GM13977 (cell line): ENCODE results near the gene CBS.
"Not testable (repeated sequence)": the region's sequence is repeated elsewhere in the genome, so short reads cannot be mapped to it uniquely, and the experiment has no call there.

Experiments used
- DNase-seq: peaks from one replicate; pipeline ENCODE4 v3.0.0; 2012; ENCODE audit warnings: low spot score
- in situ Hi-C: fragments of 300-500 bp; cut with MboI; formaldehyde crosslinking; loops from one replicate; pipeline ENCODE4 v1.12.0; 2022; ENCODE audit warnings: low sequenced_read_pairs, low pct_unique_long_range_greater_than_20kb, mixed read lengths, inconsistent platforms; ENCODE audit not compliant: unreplicated experiment
- TF ChIP-seq, protein P1 (sequence below): IDR thresholded peaks from 2 replicates; pipeline ENCODE4 v1.5.1; 2012; ENCODE audit warnings: mild to moderate bottlenecking, control low read depth; ENCODE audit not compliant: insufficient read depth; ENCODE audit errors: extremely low read depth, missing control alignments

Gene CBS

DNA sequence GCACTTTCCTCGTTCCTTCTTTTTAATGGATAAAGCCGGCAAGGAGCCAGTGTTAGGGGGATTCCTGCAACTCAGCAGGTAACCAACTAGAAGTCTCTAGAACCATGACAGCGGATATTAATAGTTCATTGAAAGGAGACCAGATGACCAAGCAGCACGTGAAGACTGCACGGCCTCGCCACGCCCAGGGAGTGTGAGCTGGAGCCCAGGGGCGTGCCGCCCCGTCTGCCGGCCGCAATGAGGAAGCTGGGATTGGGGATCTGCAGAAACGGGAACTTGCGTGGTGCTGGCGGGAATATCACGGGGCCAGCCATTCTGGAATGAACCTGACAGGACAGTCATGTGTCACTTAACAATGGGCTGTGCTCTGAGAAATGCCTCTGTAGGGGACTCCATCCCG, 38.7 kb downstream of the CBS start:
- DNase-seq, in situ Hi-C loops: not testable (repeated sequence)

DNA sequence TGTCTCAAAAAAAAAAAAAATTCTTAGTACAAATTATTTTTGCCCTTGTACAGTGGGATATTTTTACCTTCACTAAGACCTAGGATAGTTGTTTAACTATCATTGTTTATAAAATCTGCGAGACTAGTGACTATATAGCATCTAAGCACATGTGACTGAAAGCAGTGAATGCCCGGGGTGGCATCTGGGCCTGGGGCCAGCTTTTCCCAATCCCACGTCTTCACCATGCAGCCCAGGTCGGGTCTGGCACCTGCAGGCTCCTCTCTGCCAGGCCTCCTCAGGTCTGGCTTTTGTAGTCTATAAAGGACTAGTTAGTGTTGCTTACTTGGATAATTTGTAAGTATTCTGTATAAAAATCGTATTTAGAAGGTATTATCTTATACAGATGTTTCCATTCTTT, 40.8 kb downstream of the CBS start:
- TF ChIP-seq, protein P1, sequence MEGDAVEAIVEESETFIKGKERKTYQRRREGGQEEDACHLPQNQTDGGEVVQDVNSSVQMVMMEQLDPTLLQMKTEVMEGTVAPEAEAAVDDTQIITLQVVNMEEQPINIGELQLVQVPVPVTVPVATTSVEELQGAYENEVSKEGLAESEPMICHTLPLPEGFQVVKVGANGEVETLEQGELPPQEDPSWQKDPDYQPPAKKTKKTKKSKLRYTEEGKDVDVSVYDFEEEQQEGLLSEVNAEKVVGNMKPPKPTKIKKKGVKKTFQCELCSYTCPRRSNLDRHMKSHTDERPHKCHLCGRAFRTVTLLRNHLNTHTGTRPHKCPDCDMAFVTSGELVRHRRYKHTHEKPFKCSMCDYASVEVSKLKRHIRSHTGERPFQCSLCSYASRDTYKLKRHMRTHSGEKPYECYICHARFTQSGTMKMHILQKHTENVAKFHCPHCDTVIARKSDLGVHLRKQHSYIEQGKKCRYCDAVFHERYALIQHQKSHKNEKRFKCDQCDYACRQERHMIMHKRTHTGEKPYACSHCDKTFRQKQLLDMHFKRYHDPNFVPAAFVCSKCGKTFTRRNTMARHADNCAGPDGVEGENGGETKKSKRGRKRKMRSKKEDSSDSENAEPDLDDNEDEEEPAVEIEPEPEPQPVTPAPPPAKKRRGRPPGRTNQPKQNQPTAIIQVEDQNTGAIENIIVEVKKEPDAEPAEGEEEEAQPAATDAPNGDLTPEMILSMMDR = no peak
- no peak for DNase-seq
- in situ Hi-C loops = no loop called here

DNA sequence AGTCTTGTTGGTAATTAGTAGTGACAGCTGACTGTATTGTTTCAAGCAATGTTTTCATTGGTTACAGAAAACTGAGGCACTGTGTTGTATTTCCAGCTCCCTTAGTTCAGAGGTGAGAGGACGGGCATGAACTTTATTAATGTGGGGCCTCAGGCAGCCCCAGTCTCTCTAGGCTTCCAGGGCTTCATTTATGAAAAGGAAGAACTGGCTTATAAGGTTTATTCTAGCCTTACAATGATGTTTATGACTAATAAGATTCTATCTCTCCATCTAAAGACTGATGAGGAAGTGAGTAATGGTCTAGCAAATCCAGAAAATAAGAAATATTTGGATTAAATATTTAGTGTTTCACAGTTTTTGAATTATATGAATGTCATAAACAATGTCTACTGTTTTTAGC, 41.5 kb downstream of the CBS start:
- in situ Hi-C loops = no loop called here

DNA sequence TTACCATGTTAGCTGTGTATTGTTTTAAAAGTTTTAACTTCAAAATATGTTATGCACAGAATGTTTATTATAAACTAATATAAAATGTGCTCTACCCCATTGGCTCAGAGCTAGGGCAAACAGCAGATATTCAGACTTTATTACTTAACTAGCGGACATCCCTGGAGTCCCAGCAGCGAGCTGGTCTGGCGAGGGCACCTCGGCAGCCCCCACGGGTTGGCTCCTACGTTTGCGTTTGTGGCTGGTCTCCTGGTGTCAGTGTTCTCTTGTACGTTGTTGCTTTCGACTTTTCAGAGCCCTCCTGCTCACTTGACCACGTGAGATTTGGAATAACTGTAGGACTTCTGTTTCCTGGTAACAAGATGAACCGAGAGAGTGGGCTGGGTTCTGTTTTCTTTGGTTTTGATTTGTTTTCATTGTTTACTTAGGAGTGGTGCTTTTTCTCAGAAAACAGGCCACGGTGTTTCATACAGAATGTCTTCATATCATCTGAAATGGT, 44.5 kb downstream of the CBS start:
- in situ Hi-C loops = no loop called here

More for the DNA sequence above, 41.5 kb downstream of the CBS start:
- TF ChIP-seq, protein P1 = no peak
- DNase-seq = no peak

DNA sequence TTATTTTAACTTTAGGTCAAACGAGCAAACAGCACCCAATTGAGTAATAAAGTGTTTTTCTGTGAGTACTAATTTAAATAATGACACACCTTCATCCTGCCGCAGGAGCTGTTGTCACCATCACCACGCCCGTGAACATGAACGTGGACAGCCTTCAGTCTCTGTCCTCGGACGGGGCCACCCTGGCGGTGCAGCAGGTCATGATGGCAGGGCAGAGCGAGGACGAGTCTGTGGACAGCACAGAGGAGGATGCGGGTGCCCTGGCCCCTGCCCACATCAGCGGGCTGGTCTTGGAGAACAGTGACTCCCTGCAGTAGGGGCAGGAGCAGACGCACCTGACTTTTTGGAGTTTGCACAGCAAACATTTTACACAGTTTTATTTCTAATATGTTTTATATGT, 45.9 kb downstream of the CBS start:
- in situ Hi-C loops = no loop called here
- no peak for DNase-seq
- TF ChIP-seq, protein P1 = no peak

More for the DNA sequence above, 44.5 kb downstream of the CBS start:
- TF ChIP-seq, protein P1 = no peak
- no peak for DNase-seq

DNA sequence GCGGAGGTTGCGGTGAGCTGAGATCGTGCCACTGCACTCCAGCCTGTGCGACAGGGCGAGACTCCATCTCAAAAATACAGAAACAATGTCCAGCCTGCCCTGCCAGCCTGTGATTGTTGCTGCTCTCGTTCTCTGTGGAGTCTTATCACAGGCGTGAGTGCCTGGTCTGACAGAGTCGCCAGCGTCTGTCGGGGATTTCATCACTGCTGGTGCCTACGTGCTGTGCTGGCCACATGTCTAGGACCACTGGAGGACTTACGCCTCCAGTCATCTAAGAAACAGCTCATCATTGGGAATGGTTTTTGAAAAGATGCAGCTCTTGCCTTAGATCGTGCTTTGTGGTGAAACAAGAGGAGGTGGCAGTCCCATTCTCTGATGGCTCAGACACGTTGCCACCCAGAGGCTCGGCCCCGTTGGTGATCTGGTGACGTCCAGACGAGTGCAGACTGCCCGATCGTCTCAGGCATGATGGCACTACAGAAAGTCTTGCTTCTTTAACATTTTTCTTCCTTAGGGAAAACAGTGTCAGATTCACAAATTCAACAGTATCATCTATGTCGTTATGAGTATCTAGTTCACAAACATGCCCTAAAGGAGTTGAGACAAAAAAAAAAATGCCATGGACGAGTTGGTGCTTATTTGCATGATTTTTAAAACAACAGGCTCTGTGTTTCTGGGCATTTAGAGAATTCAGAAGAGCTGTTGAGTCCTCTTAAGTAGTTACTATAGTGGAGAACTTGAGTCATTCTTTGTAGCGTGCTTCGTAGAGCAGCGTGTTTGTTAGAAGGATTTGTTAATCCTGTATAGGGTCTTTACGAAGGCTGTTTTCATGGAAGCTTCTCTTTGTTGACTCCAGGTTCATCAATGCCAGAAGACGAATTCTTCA, 47.5 kb downstream of the CBS start:
- no peak for DNase-seq
- in situ Hi-C loops = no loop called here
- TF ChIP-seq, protein P1 = no peak

DNA sequence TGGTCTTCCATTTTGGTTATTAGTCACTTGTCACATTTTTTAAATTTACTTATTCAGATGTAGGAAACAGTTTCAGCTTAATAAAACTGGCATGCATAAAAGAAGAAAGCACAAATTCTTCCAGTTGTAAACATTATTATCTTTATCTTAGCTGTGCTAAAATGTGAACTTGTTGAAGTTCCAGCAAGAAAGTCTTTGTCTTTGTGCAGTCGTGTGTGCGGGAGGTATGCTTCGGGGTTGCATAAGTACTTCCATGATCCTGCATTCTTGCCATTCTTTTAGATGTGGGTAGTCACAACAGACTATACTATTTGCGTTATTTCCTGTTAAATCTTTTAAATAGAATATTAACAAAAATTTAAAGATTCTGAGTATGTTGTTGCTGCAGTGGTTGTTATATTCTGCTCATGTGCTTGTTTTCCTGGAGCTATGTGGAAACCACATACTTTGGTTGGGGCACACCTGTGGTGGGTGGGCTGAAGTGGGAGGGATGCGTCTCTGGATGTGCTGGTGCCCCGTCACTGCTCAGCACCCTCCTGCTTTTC, 49.9 kb downstream of the CBS start:
- in situ Hi-C loops = no loop called here
- DNase-seq = no peak

More for the DNA sequence above, 49.9 kb downstream of the CBS start:
- TF ChIP-seq, protein P1 = no peak
